Parathyroid adenoma (tissue), 2 donors: ENCODE results near the gene MAFF.

Experiments
- H2AFZ ChIP-seq: fragments of 300-600 bp; sonication (generic); one replicate; pipeline ENCODE4 v1.7.0; 2017; ENCODE audit warnings: antibody characterized with exemption, mild to moderate bottlenecking
- H3K27ac ChIP-seq: fragments of 300-600 bp; sonication (generic); one replicate; pipeline ENCODE4 v1.7.0; 2017
- H3K27me3 ChIP-seq: fragments of 300-600 bp; sonication (generic); one replicate; pipeline ENCODE4 v1.7.0; 2017; ENCODE audit warnings: low read length; ENCODE audit not compliant: control insufficient read depth, insufficient read depth
- H3K36me3 ChIP-seq: fragments of 300-600 bp; sonication (generic); one replicate; pipeline ENCODE4 v1.7.0; 2017; ENCODE audit warnings: low read length; ENCODE audit not compliant: control insufficient read depth, insufficient read depth
- H3K4me1 ChIP-seq: fragments of 300-600 bp; sonication (generic); one replicate; pipeline ENCODE4 v1.7.0; 2017; ENCODE audit warnings: control low read depth
- H3K4me2 ChIP-seq: fragments of 300-600 bp; sonication (generic); one replicate; pipeline ENCODE4 v1.7.0; 2017; ENCODE audit warnings: low read length
- H3K4me3 ChIP-seq: fragments of 300-600 bp; sonication (generic); one replicate; pipeline ENCODE4 v1.7.0; 2017; ENCODE audit warnings: low read depth, low read length
- H3K79me2 ChIP-seq: fragments of 300-600 bp; sonication (generic); one replicate; pipeline ENCODE4 v1.7.0; 2017; ENCODE audit warnings: control low read depth
- H3K9ac ChIP-seq: fragments of 300-600 bp; sonication (generic); one replicate; pipeline ENCODE4 v1.7.0; 2017; ENCODE audit warnings: mild to moderate bottlenecking
- H3K9me3 ChIP-seq: fragments of 300-600 bp; sonication (generic); one replicate; pipeline ENCODE4 v1.7.0; 2017; ENCODE audit warnings: low read length; ENCODE audit not compliant: control insufficient read depth
- CTCF ChIP-seq: fragments of 300-600 bp; sonication (generic); IDR thresholded peaks from one replicate; pipeline ENCODE4 v1.7.0; 2017; ENCODE audit warnings: antibody characterized with exemption, mild to moderate bottlenecking
- donor health status: primary hyperparathyroidism.

MAFF gene

DNA sequence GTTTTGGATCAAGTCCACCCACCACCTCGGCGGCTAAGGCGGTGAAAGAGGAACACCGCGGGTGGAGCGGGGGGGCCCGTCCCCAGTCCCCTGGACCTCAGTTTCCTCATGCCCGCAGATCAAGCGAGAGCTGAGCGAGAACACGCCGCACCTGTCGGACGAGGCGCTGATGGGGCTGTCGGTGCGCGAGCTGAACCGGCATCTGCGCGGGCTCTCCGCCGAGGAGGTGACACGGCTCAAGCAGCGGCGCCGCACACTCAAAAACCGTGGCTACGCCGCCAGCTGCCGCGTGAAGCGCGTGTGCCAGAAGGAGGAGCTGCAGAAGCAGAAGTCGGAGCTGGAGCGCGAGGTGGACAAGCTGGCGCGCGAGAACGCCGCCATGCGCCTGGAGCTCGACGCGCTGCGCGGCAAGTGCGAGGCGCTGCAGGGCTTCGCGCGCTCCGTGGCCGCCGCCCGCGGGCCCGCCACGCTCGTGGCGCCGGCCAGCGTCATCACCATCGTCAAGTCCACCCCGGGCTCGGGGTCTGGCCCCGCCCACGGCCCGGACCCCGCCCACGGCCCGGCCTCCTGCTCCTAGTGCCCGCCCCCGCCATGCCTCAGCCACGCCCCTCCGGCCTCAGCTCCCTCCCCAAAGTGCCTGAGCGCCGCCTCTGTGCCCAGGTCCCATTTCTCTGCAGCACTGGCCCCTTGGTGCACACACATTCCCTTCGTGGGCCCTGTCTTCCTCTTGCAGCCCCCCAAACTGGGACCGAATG is 12.7 kb downstream of the MAFF start:
- Histone ChIP-seq H3K79me2 (no peaks in the 10 kb centered on the region), H3K27me3 (no peaks in the 10 kb centered on the region), H3K4me3 (peak overlapping the region; percentile 16), H3K9ac (no peak overlapping the region), H2AFZ (no peak overlapping the region), H3K4me1 (no peaks in the 10 kb centered on the region), H3K4me2 (peak overlapping the region; percentile 47), H3K9me3 (no peaks in the 10 kb centered on the region), H3K27ac (no peak overlapping the region), H3K36me3 (no peaks in the 10 kb centered on the region)
- TF ChIP-seq CTCF, result no peak

DNA sequence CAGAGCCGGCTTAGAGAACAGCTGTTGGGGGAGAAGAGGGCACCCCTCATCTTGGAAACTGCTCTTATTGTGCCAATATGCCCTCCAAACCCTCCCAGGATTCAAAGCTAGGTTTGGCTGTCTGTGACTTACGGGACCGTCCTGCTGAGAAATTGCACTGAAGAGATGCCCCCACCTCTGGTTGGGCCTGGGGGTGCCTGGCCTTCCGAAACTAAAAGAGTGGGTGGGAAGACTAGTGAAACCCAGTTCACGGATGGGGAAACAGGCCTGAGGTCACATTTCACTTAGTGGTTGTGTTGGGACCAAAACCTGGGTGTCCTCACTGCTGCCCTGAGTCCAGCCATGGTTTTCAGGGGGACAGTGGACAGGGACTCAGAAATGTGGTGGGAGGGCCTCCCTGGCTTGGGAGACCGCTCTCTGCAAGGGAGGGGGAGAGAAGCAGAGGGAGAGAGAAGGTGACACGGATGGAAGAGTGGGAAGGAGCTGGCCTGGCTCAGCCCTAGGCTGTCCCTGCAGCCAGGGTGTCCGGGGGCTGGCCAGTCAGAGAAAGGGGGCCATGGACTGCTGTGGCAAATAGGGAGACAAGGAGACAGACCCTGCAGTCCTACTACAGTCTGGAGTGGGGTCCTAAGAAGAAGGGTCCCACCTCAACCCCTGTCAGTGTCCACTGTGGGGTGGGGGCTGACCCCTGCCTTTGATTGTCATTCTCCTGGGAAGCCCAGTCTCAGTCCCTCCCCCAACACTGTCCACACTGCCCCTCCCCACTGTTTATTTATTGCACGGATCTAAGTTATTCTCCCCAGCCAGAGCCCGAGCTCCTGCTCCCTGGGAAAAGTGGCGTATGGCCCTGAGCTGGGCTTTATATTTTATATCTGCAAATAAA is 13.6 kb downstream of the MAFF start:
- H2AFZ ChIP-seq, result no peak overlapping the region
- no peak overlapping the region for H3K9ac ChIP-seq
- no peak overlapping the region for H3K27ac ChIP-seq
- H3K4me1 ChIP-seq, result no peaks in the 10 kb centered on the region
- H3K36me3 ChIP-seq, result no peaks in the 10 kb centered on the region
- H3K4me2 ChIP-seq, result peak overlapping the region; percentile 47
- no peak for TF ChIP-seq CTCF
- H3K4me3 ChIP-seq, result no peak overlapping the region
- no peaks in the 10 kb centered on the region for H3K9me3 ChIP-seq
- H3K79me2 ChIP-seq, result no peaks in the 10 kb centered on the region
- H3K27me3 ChIP-seq, result no peaks in the 10 kb centered on the region

DNA sequence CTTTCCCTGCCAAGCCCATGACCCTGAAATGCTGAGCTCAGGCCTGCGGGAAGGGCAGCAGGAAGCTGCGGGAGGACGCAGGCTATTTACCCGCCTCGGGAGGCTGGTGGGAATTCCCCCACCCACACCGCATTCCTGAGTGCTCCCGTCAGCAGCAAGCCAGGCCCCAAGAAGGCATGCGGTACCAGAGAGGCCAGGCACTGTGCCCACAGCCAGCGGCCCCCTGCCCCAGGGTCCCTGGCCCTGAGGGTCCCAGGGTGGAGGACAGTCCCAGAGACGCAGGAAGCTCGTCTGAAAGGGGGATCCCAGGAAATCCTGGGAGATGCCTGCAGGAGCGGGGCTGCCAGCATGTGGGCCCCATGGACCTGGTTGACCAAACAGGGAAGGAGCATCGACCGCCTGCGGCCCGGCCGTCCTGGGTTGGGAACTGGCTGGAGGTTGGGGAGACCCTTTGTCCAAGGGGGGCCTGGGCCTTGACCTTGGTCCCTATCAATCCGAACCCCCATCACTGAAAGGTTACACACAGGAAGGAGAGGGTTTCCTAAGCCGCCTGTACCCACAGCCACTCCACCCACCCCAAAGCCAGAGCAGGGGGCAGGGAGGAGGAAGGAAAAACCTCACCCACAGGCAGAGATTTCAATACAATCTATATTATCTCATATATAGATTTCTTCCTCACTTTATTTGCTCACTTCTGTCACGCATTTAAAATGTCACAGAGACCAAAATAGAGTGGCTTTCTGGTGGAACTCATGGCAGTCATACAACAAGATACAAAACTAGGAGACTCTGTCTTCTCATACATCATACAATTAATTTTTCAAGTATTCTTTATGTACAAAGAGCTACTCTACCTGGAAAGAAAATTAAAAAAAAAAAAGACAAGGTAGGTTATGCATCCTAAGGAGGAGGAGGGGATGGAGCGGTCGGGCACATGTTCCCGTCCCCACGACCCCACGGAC is 17.1 kb downstream of the MAFF start:
- Histone ChIP-seq H3K9ac (no peak overlapping the region), H3K4me1 (no peaks in the 10 kb centered on the region)

GRCh38 chr22:38219632-38220031 is 17.8 kb downstream of the MAFF start:
- Histone ChIP-seq H3K79me2 (no peaks in the 10 kb centered on the region), H3K27ac (no peak overlapping the region), H3K27me3 (no peaks in the 10 kb centered on the region), H2AFZ (no peak overlapping the region), H3K4me2 (no peak overlapping the region), H3K9ac (no peak overlapping the region), H3K4me1 (no peaks in the 10 kb centered on the region), H3K4me3 (no peak overlapping the region), H3K36me3 (no peaks in the 10 kb centered on the region), H3K9me3 (no peaks in the 10 kb centered on the region)
- TF ChIP-seq CTCF, result no peak

More for the DNA sequence above, 17.1 kb downstream of the MAFF start:
- Histone ChIP-seq H3K27ac (peak overlapping the region; percentile 24), H3K27me3 (no peaks in the 10 kb centered on the region), H2AFZ (no peak overlapping the region), H3K4me3 (no peak overlapping the region), H3K4me2 (peak overlapping the region; percentile 31), H3K36me3 (no peaks in the 10 kb centered on the region), H3K9me3 (no peaks in the 10 kb centered on the region), H3K79me2 (no peaks in the 10 kb centered on the region)
- no peak for TF ChIP-seq CTCF
